Renal pelvis (tissue), 4 donors: Measurements from ENCODE around the gene ATG7. TPM values are rescaled to one million over a fixed set of nuclear protein-coding genes. Genes with fewer than 3 reads are reported as not detected.
A peak's percentile ranks its signal among the peaks of the same experiment; 100 is the strongest.
"Not testable (repeated sequence)": the region's sequence is repeated elsewhere in the genome, so short reads cannot be mapped to it uniquely, and the experiment has no call there.

ENCODE experiments used
- DNase-seq: peaks from one replicate; pipeline ENCODE4 v3.0.0-alpha.2; 2013
- polyA plus RNA-seq, 3 donors: library from polyadenylated mRNA; unstranded; fragments of 120-200 nt; gene quantifications; one replicate each; pipeline ENCODE4 v1.2.1, GENCODE V29; 2013; ENCODE audit not compliant: insufficient read length in 3 of 3

The ATG7 gene
- polyA plus RNA-seq, 3 donors: 22.8 to 24.0 (median 23.0) TPM

GRCh38 chr3:11424277-11424676 is 152.1 kb downstream of the ATG7 start:
- no peak for DNase-seq

- DNase-seq: no peak
These were observed 158.0 kb downstream of the ATG7 start for GRCh38 chr3:11430207-11430606.

GRCh38 chr3:11430624-11431023 is 158.4 kb downstream of the ATG7 start:
- DNase-seq: no peak

- no peak for DNase-seq
These were observed 159.1 kb downstream of the ATG7 start for GRCh38 chr3:11431319-11431718.

GRCh38 chr3:11434017-11434526 is 161.9 kb downstream of the ATG7 start:
- DNase-seq: peak; percentile 46

GRCh38 chr3:11434563-11435096 is 162.4 kb downstream of the ATG7 start:
- no peak for DNase-seq

- no peak for DNase-seq
These were observed 163.4 kb downstream of the ATG7 start for GRCh38 chr3:11435440-11436165.

GRCh38 chr3:11436775-11437174 is 164.6 kb downstream of the ATG7 start:
- DNase-seq: no peak

- DNase-seq: no peak
These were observed 165.3 kb downstream of the ATG7 start for GRCh38 chr3:11437506-11437905.

GRCh38 chr3:11438646-11439045 is 166.4 kb downstream of the ATG7 start:
- DNase-seq: peak; percentile 58

- not testable (repeated sequence) for DNase-seq
These were observed 169.1 kb downstream of the ATG7 start for GRCh38 chr3:11441346-11441745.

- DNase-seq: no peak
These were observed 172.2 kb downstream of the ATG7 start for GRCh38 chr3:11444404-11444803.

GRCh38 chr3:11445193-11445592 is 173.0 kb downstream of the ATG7 start:
- not testable (repeated sequence) for DNase-seq

GRCh38 chr3:11445883-11446282 is 173.7 kb downstream of the ATG7 start:
- no peak for DNase-seq

GRCh38 chr3:11447584-11448200 is 175.5 kb downstream of the ATG7 start:
- DNase-seq: no peak

GRCh38 chr3:11450015-11450414 is 177.8 kb downstream of the ATG7 start:
- no peak for DNase-seq

- DNase-seq: no peak
These were observed 180.1 kb downstream of the ATG7 start for GRCh38 chr3:11452312-11452711.

- DNase-seq: no peak
These were observed 181.0 kb downstream of the ATG7 start for GRCh38 chr3:11452885-11453847.

- DNase-seq: no peak
These were observed 183.8 kb downstream of the ATG7 start for GRCh38 chr3:11455956-11456355.

GRCh38 chr3:11457135-11457534 is 184.9 kb downstream of the ATG7 start:
- DNase-seq: no peak

GRCh38 chr3:11459186-11459824 is 187.1 kb downstream of the ATG7 start:
- no peak for DNase-seq
